ENCODE results near the gene LINC01488.
A peak's percentile ranks its signal among the peaks of the same experiment; 100 is the strongest.

LINC01488 gene

GRCh38 chr11:69492201-69492991 lies 10.9 kb downstream of the LINC01488 start:
- DNase-seq (ENCODE audit: low read depth): no peak

- no peak for DNase-seq (ENCODE audit: low read depth)
Observed at GRCh38 chr11:69493931-69494821, 12.7 kb downstream of the LINC01488 start.

- DNase-seq (ENCODE audit: low read depth): no peak
Observed at GRCh38 chr11:69494851-69495250, 13.4 kb downstream of the LINC01488 start.

- DNase-seq (ENCODE audit: low read depth): no peak
Observed at GRCh38 chr11:69495441-69496201, 14.2 kb downstream of the LINC01488 start.

- DNase-seq (ENCODE audit: low read depth): no peak
Observed at GRCh38 chr11:69496202-69496557, 14.7 kb downstream of the LINC01488 start.

- DNase-seq (ENCODE audit: low read depth): no peak
Observed at GRCh38 chr11:69496631-69497220, 15.3 kb downstream of the LINC01488 start.

GRCh38 chr11:69497221-69497787 lies 15.8 kb downstream of the LINC01488 start:
- DNase-seq (ENCODE audit: low read depth): peak; percentile 87

GRCh38 chr11:69498614-69499175 lies 17.2 kb downstream of the LINC01488 start:
- no peak for DNase-seq (ENCODE audit: low read depth)

GRCh38 chr11:69499186-69499917 lies 17.9 kb downstream of the LINC01488 start:
- DNase-seq (ENCODE audit: low read depth): no peak

- no peak for DNase-seq (ENCODE audit: low read depth)
Observed at GRCh38 chr11:69499918-69500284, 18.4 kb downstream of the LINC01488 start.

GRCh38 chr11:69500285-69501120 lies 19.0 kb downstream of the LINC01488 start:
- DNase-seq (ENCODE audit: low read depth): no peak

GRCh38 chr11:69501121-69501489 lies 19.6 kb downstream of the LINC01488 start:
- DNase-seq (ENCODE audit: low read depth): no peak

GRCh38 chr11:69501891-69502860 lies 20.7 kb downstream of the LINC01488 start:
- no peak for DNase-seq (ENCODE audit: low read depth)

- DNase-seq (ENCODE audit: low read depth): no peak
Observed at GRCh38 chr11:69504127-69504526, 22.7 kb downstream of the LINC01488 start.

GRCh38 chr11:69504576-69505335 lies 23.3 kb downstream of the LINC01488 start:
- DNase-seq (ENCODE audit: low read depth): no peak

- DNase-seq (ENCODE audit: low read depth): no peak
Observed at GRCh38 chr11:69508974-69509373, 27.5 kb downstream of the LINC01488 start.

GRCh38 chr11:69509381-69509780 lies 27.9 kb downstream of the LINC01488 start:
- no peak for DNase-seq (ENCODE audit: low read depth)

- no peak for DNase-seq (ENCODE audit: low read depth)
Observed at GRCh38 chr11:69509846-69510390, 28.5 kb downstream of the LINC01488 start.
